ENCODE results near the gene KCNG4. TPM values are rescaled to one million over a fixed set of nuclear protein-coding genes. Genes with fewer than 3 reads are reported as not detected.

The KCNG4 gene
- total and polyA plus RNA-seq, 2 donors (not counting 3 experiments of a cell fraction or from before 2014, with no cell fraction given): not detected

- FAIRE-seq (peak; percentile 38), DNase-seq (ENCODE audit: low read depth, low spot score) (no peak)
- Histone ChIP-seq H3K4me2 (ENCODE audit: insufficient read depth, low read length) (no peak overlapping the region), H3K36me3 (ENCODE audit: control insufficient read depth in 2 of 2, extremely low read depth in 1 of 2, insufficient read depth in 2 of 2, low read length in 2 of 2) (no peaks in the 10 kb centered on the region), H3K9me1 (replicated peaks; ENCODE audit: control insufficient read depth, extremely low read depth, insufficient read depth, low read length) (no peaks in the 10 kb centered on the region), H3K4me1 (ENCODE audit: control insufficient read depth, extremely low read depth, insufficient read depth, low read length) (no peaks in the 10 kb centered on the region), H3K9ac (replicated peaks; ENCODE audit: extremely low read depth, insufficient read depth, low read length) (no peak overlapping the region), H3K27ac (ENCODE audit: insufficient read depth, low read depth, low read length) (no peak overlapping the region), H2AFZ (ENCODE audit: low read depth, low read length) (peak overlapping the region; percentile 14), H3K79me2 (ENCODE audit: control insufficient read depth, insufficient read depth, low read length) (no peaks in the 10 kb centered on the region), H3K27me3 (ENCODE audit: control insufficient read depth in 2 of 2, insufficient read depth in 2 of 2, low read length in 2 of 2) (no peaks in the 10 kb centered on the region), H3K9me3 (replicated peaks; ENCODE audit: control insufficient read depth, insufficient read depth, low read length) (no peaks in the 10 kb centered on the region), H3K4me3 (replicated peaks in 1 of 3; ENCODE audit: insufficient read depth in 1 of 3, low read depth in 1 of 3, low read length in 3 of 3) (no peak overlapping the region), H4K20me1 (replicated peaks; ENCODE audit: control insufficient read depth, extremely low read depth, insufficient read depth, low read length) (no peaks in the 10 kb centered on the region)
- BruUV-seq (replicated peaks): no TSS peak
- dilution Hi-C loops (cut with MboI; ENCODE audit: extremely low pct_ligation_motif_present, low sequenced_read_pairs): no loop called here
- intact Hi-C loops (cut with micrococcal nuclease): no loop called here
- TF ChIP-seq GATA2 (IDR thresholded peaks at IDR 0.05; ENCODE audit: insufficient read depth, insufficient read length, low read depth, low read length) (no peak), EZH2 (IDR thresholded peaks at IDR 0.05; ENCODE audit: borderline replicate concordance, low read depth, low read length, severe bottlenecking) (no peak), MYC (IDR thresholded peaks at IDR 0.05; ENCODE audit: low read depth, low read length) (no peak)
- CTCF ChIA-PET: interaction anchor here (1.3 kb wide), 1 partner anchor 13 kb away, joined by 5 read pairs; the partner anchor contains the start of gene TAF1C
- POLR2A ChIA-PET: no interaction called here
These were observed 40.0 kb downstream of the KCNG4 start for GRCh38 chr16:84199861-84200260.

- dilution Hi-C loops (cut with MboI; ENCODE audit: extremely low pct_ligation_motif_present, low sequenced_read_pairs): no loop called here
- no peak for FAIRE-seq
These were observed 40.7 kb downstream of the KCNG4 start for GRCh38 chr16:84199097-84199496.

More at GRCh38 chr16:84199097-84199496, 40.7 kb downstream of the KCNG4 start:
- intact Hi-C loops (cut with micrococcal nuclease): no loop called here
- Histone ChIP-seq H3K4me1 (ENCODE audit: control insufficient read depth, extremely low read depth, insufficient read depth, low read length) (no peaks in the 10 kb centered on the region), H3K27me3 (ENCODE audit: control insufficient read depth in 2 of 2, insufficient read depth in 2 of 2, low read length in 2 of 2) (no peaks in the 10 kb centered on the region), H3K4me2 (ENCODE audit: insufficient read depth, low read length) (no peak overlapping the region), H3K9me1 (replicated peaks; ENCODE audit: control insufficient read depth, extremely low read depth, insufficient read depth, low read length) (no peaks in the 10 kb centered on the region), H3K4me3 (replicated peaks in 1 of 3; ENCODE audit: insufficient read depth in 1 of 3, low read depth in 1 of 3, low read length in 3 of 3) (no peak overlapping the region), H2AFZ (ENCODE audit: low read depth, low read length) (no peak overlapping the region), H4K20me1 (replicated peaks; ENCODE audit: control insufficient read depth, extremely low read depth, insufficient read depth, low read length) (no peaks in the 10 kb centered on the region), H3K27ac (ENCODE audit: insufficient read depth, low read depth, low read length) (no peak overlapping the region), H3K9ac (replicated peaks; ENCODE audit: extremely low read depth, insufficient read depth, low read length) (no peak overlapping the region), H3K9me3 (replicated peaks; ENCODE audit: control insufficient read depth, insufficient read depth, low read length) (no peaks in the 10 kb centered on the region), H3K36me3 (ENCODE audit: control insufficient read depth in 2 of 2, extremely low read depth in 1 of 2, insufficient read depth in 2 of 2, low read length in 2 of 2) (no peaks in the 10 kb centered on the region), H3K79me2 (ENCODE audit: control insufficient read depth, insufficient read depth, low read length) (no peaks in the 10 kb centered on the region)
- CTCF ChIA-PET: interaction anchor here (1.3 kb wide), 2 partner anchors 12 to 15 kb away, joined by 3 to 5 read pairs; partner anchors contain the start of gene TAF1C
- no peak for DNase-seq (ENCODE audit: low read depth, low spot score)
- no TSS peak for BruUV-seq (replicated peaks)
- POLR2A ChIA-PET: no interaction called here
- TF ChIP-seq POLR2AphosphoS5 (IDR thresholded peaks at IDR 0.05; ENCODE audit: insufficient read depth, low read depth, low read length) (no peak), CTCF (IDR thresholded peaks at IDR 0.05; ENCODE audit: extremely low read depth in 1 of 2, insufficient read depth in 1 of 2, low read depth in 1 of 2, low read length in 2 of 2) (no peak), FOS (IDR thresholded peaks at IDR 0.05; ENCODE audit: borderline replicate concordance, insufficient read depth, low read length) (no peak)
